Keratinocyte (primary cell): ENCODE measurements around the gene RPL13A. TPM values are rescaled to one million over a fixed set of nuclear protein-coding genes. Genes with fewer than 3 reads are reported as not detected.

ENCODE experiments used
- DNase-seq: peaks from one replicate; pipeline ENCODE4 v3.0.0-alpha.2; 2011; ENCODE audit warnings: low read depth, missing footprints, low spot score
- FAIRE-seq: peaks from 2 replicates; lab custom pipeline; 2011; peaks lifted over from hg19 to GRCh38; lab: Jason Lieb, UNC
- H2AFZ ChIP-seq: 2 replicates; pipeline ENCODE4 v1.6.0; 2012; ENCODE audit warnings: low read length, control low read depth, inconsistent platforms; ENCODE audit not compliant: control insufficient read depth
- H3K27ac ChIP-seq: 2 replicates; pipeline ENCODE4 v1.5.1; 2011; ENCODE audit warnings: low read length; ENCODE audit not compliant: control insufficient read depth, insufficient read depth
- H3K27me3 ChIP-seq: 3 replicates; pipeline ENCODE4 v1.6.0; 2011; ENCODE audit warnings: low read length; ENCODE audit not compliant: control insufficient read depth, insufficient read depth; ENCODE audit errors: extremely low read depth
- H3K36me3 ChIP-seq, 2 experiments: 2 replicates in 1 of 2; 3 replicates in 1 of 2; pipeline ENCODE4 v1.5.1; 2011; ENCODE audit warnings: low read length in 2 of 2, mild to moderate bottlenecking in 1 of 2; ENCODE audit not compliant: control insufficient read depth in 2 of 2, insufficient read depth in 2 of 2; ENCODE audit errors: extremely low read depth in 1 of 2
- H3K4me1 ChIP-seq: 3 replicates; pipeline ENCODE4 v1.5.1; 2011; ENCODE audit warnings: low read length; ENCODE audit not compliant: control insufficient read depth, insufficient read depth; ENCODE audit errors: extremely low read depth
- H3K4me2 ChIP-seq: 3 replicates; pipeline ENCODE4 v1.6.0; 2011; ENCODE audit warnings: low read depth, low read length; ENCODE audit not compliant: control insufficient read depth, insufficient read depth; ENCODE audit errors: extremely low read depth
- H3K4me3 ChIP-seq, 3 experiments: fragments of 200-600 bp in 1 of 3; sonication (generic) in 1 of 3; 2 replicates in 2 of 3; 3 replicates in 1 of 3; pipeline ENCODE4 v1.5.1; 2011 to 2016; ENCODE audit warnings: low read length in 3 of 3, mild to moderate bottlenecking in 3 of 3, control low read depth in 2 of 3, inconsistent platforms in 1 of 3, low read depth in 1 of 3, mixed read lengths in 1 of 3, mixed run types in 1 of 3, moderate library complexity in 1 of 3; ENCODE audit not compliant: control insufficient read depth in 2 of 3, insufficient read depth in 2 of 3; ENCODE audit errors: extremely low read depth in 1 of 3
- H3K79me2 ChIP-seq: 2 replicates; pipeline ENCODE4 v1.6.0; 2012; ENCODE audit warnings: low read length; ENCODE audit not compliant: control insufficient read depth, insufficient read depth
- H3K9ac ChIP-seq: 3 replicates; pipeline ENCODE4 v1.6.0; 2011; ENCODE audit warnings: low read length; ENCODE audit not compliant: control insufficient read depth, insufficient read depth; ENCODE audit errors: extremely low read depth
- H3K9me1 ChIP-seq: 3 replicates; pipeline ENCODE4 v1.6.0; 2011; ENCODE audit warnings: low read length; ENCODE audit not compliant: control insufficient read depth, insufficient read depth; ENCODE audit errors: extremely low read depth
- H3K9me3 ChIP-seq: 2 replicates; pipeline ENCODE4 v1.5.1; 2012; ENCODE audit warnings: low read depth, low read length; ENCODE audit not compliant: control insufficient read depth
- H4K20me1 ChIP-seq: 3 replicates; pipeline ENCODE4 v1.6.0; 2011; ENCODE audit warnings: low read length; ENCODE audit not compliant: control insufficient read depth, insufficient read depth; ENCODE audit errors: extremely low read depth
- EZH2 ChIP-seq: IDR thresholded peaks from one replicate; pipeline ENCODE4 v1.6.1; 2012; ENCODE audit warnings: inconsistent platforms, mild to moderate bottlenecking, low read length, moderate library complexity
- dilution Hi-C: fragments of 300-500 bp; cut with MboI; formaldehyde crosslinking; loops from one replicate; pipeline ENCODE4 v1.7.0; 2020; ENCODE audit warnings: low sequenced_read_pairs; ENCODE audit not compliant: extremely low pct_ligation_motif_present
- polyA plus RNA-seq, 5 experiments: library from polyadenylated mRNA; depleted of rRNA in 3 of 5; stranded (reverse) in 3 of 5; stranded (forward) in 1 of 5; unstranded in 1 of 5; fragments of >200 nt; gene quantifications; 1 replicate in 1 of 5; 2 replicates in 3 of 5; 3 replicates in 1 of 5; pipeline versions ENCODE4 v1.2.1 to v1.2.3, GENCODE V29; 2011 to 2012; ENCODE audit warnings: missing spikeins in 2 of 5, low read depth in 1 of 5, low replicate concordance in 1 of 5
- TF ChIP-seq, protein P1 (sequence below), 3 experiments: IDR thresholded peaks in 1 of 3; conservative IDR thresholded peaks in 1 of 3; optimal IDR thresholded peaks in 1 of 3; 2 replicates in 2 of 3; 3 replicates in 1 of 3; pipeline versions ENCODE3 to v1.5.1; 2011; ENCODE audit warnings: low read length in 3 of 3, mild to moderate bottlenecking in 3 of 3, moderate library complexity in 2 of 3, control low read depth in 1 of 3, inconsistent platforms in 1 of 3; ENCODE audit not compliant: insufficient read depth in 2 of 3; ENCODE audit errors: extremely low read depth in 1 of 3

Gene RPL13A
- polyA plus RNA-seq, 1 donor (not counting 4 experiments of a cell fraction or from before 2014, with no cell fraction given) = 3,383 TPM

DNA sequence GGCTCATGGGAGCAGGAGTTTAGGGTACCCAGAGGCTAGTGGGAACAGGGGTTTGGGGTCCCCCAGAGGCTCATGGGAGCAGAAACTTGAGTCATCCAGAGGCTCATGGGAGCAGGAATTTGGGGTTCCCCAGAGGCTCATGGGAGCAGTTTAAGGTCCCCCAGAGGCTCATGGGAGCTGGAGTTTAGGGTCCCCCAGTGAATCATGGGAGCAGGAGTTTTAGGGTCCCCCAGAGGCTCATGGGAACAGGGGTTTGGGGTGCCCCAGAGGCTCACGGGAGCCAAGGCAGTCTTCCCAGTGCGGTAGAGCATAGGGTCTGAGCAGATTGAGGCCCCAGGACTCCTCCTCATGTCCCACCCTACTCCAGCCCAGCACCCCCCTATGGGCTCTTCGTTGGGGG lies 22.0 kb upstream of the RPL13A start:
- dilution Hi-C loops = no loop called here
- no peak overlapping the region for H2AFZ ChIP-seq
- no peak overlapping the region for H3K9ac ChIP-seq
- no peaks in the 10 kb centered on the region for H4K20me1 ChIP-seq
- no peak overlapping the region for H3K4me3 ChIP-seq
- peaks cover 0 to 2% of the 10 kb centered on the region in 2 experiments for H3K36me3 ChIP-seq
- no peaks in the 10 kb centered on the region for H3K79me2 ChIP-seq
- DNase-seq (no peak), FAIRE-seq (no peak)
- no peaks in the 10 kb centered on the region for H3K9me3 ChIP-seq
- H3K27me3 ChIP-seq = no peaks in the 10 kb centered on the region
- no peaks in the 10 kb centered on the region for H3K9me1 ChIP-seq
- H3K4me2 ChIP-seq = no peak overlapping the region
- peaks cover 15% of the 10 kb centered on the region for H3K4me1 ChIP-seq
- H3K27ac ChIP-seq = no peak overlapping the region
- TF ChIP-seq EZH2 = no peak
- TF ChIP-seq, protein P1, sequence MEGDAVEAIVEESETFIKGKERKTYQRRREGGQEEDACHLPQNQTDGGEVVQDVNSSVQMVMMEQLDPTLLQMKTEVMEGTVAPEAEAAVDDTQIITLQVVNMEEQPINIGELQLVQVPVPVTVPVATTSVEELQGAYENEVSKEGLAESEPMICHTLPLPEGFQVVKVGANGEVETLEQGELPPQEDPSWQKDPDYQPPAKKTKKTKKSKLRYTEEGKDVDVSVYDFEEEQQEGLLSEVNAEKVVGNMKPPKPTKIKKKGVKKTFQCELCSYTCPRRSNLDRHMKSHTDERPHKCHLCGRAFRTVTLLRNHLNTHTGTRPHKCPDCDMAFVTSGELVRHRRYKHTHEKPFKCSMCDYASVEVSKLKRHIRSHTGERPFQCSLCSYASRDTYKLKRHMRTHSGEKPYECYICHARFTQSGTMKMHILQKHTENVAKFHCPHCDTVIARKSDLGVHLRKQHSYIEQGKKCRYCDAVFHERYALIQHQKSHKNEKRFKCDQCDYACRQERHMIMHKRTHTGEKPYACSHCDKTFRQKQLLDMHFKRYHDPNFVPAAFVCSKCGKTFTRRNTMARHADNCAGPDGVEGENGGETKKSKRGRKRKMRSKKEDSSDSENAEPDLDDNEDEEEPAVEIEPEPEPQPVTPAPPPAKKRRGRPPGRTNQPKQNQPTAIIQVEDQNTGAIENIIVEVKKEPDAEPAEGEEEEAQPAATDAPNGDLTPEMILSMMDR (optimal IDR thresholded peaks at IDR 0.05 in 1 of 3, IDR thresholded peaks at IDR 0.05 in 1 of 3, conservative IDR thresholded peaks at IDR 0.05 in 1 of 3; ENCODE audit: extremely low read depth in 1 of 3, insufficient read depth in 2 of 3, low read length in 3 of 3) = no peak

DNA sequence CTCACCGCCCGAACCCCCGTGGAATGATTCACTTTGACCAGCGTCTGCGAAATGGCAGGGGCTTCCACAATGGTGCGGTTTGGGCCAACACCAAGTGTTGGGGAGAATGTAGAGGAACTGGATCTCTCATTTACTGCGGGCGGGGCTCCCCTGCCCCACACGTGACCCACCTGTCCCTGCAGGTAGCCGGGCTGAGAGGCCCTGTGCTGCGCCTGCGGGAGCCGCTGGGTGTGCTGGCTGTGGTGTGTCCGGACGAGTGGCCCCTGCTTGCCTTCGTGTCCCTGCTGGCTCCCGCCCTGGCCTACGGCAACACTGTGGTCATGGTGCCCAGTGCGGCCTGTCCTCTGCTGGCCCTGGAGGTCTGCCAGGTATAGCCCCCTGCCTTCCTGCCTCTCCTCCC lies 19.2 kb upstream of the RPL13A start:
- DNase-seq = peak; percentile 59

More for the DNA sequence above, 19.2 kb upstream of the RPL13A start:
- peak overlapping the region; percentile 69 for H3K27ac ChIP-seq
- peak overlapping the region; percentile 47 for H3K9ac ChIP-seq
- dilution Hi-C loops = no loop called here
- H2AFZ ChIP-seq = peak overlapping the region; percentile 73
- H3K9me3 ChIP-seq = no peaks in the 10 kb centered on the region
- H3K4me3 ChIP-seq = peak overlapping the region in 2 of 3 experiments; percentile 12 to 25
- peaks cover 0 to 2% of the 10 kb centered on the region in 2 experiments for H3K36me3 ChIP-seq
- no peak for TF ChIP-seq EZH2
- TF ChIP-seq, protein P1 (optimal IDR thresholded peaks at IDR 0.05 in 1 of 3, IDR thresholded peaks at IDR 0.05 in 1 of 3, conservative IDR thresholded peaks at IDR 0.05 in 1 of 3; ENCODE audit: extremely low read depth in 1 of 3, insufficient read depth in 2 of 3, low read length in 3 of 3) = peak in 1 of 3 experiments; percentile 30
- H3K4me2 ChIP-seq = peak overlapping the region; percentile 73
- no peaks in the 10 kb centered on the region for H3K79me2 ChIP-seq
- H3K4me1 ChIP-seq = peaks cover 15% of the 10 kb centered on the region
- no peaks in the 10 kb centered on the region for H3K9me1 ChIP-seq
- H4K20me1 ChIP-seq = no peaks in the 10 kb centered on the region
- FAIRE-seq = peak; percentile 87
- H3K27me3 ChIP-seq = no peaks in the 10 kb centered on the region
